Subcutaneous adipose tissue (tissue), 4 donors: ENCODE measurements around the gene EEFSEC. TPM values are rescaled to one million over a fixed set of nuclear protein-coding genes. Genes with fewer than 3 reads are reported as not detected.

ENCODE experiments used
- CTCF ChIP-seq: fragments of 450-650 bp; IDR thresholded peaks from one replicate; pipeline ENCODE4 v1.5.1; 2016; ENCODE audit warnings: low read depth, mild to moderate bottlenecking, control low read depth, antibody characterized with exemption, moderate library complexity
- total RNA-seq, 4 donors: library from RNA; depleted of rRNA; stranded (reverse); fragments of >200 nt; gene quantifications; one replicate each; pipeline ENCODE4 v1.1.0, GENCODE V29; 2016

Gene EEFSEC
- total RNA-seq, 4 donors from 2014 or later: 13.7 to 26.9 (median 17.4) TPM

GRCh38 chr3:128207951-128208350, 54.7 kb downstream of the EEFSEC start:
- no peak for TF ChIP-seq CTCF

- no peak for TF ChIP-seq CTCF
Observed at GRCh38 chr3:128210711-128211110, 57.4 kb downstream of the EEFSEC start.

GRCh38 chr3:128214056-128214455, 60.8 kb downstream of the EEFSEC start:
- TF ChIP-seq CTCF: no peak

GRCh38 chr3:128215290-128215689, 62.0 kb downstream of the EEFSEC start:
- no peak for TF ChIP-seq CTCF

GRCh38 chr3:128215800-128216495, 62.7 kb downstream of the EEFSEC start:
- TF ChIP-seq CTCF: no peak

GRCh38 chr3:128217702-128218547, 64.6 kb downstream of the EEFSEC start:
- TF ChIP-seq CTCF: no peak

- no peak for TF ChIP-seq CTCF
Observed at GRCh38 chr3:128218548-128219257, 65.4 kb downstream of the EEFSEC start.
